ENCODE results near the gene UNC5B. TPM values are rescaled to one million over a fixed set of nuclear protein-coding genes. Genes with fewer than 3 reads are reported as not detected.

The UNC5B gene
- total RNA-seq, 1 experiment from 2014 or later: 49.6 TPM

GRCh38 chr10:71295641-71296040 lies 83.3 kb downstream of the UNC5B start:
- Mint-ChIP-seq H3K27me3 (ENCODE audit: low read depth) (no peaks in the 10 kb centered on the region), H3K4me3 (no peak overlapping the region), H3K27ac (no peak overlapping the region), H3K36me3 (peaks cover 31% of the 10 kb centered on the region), H3K4me1 (no peaks in the 10 kb centered on the region), H3K9me3 (no peaks in the 10 kb centered on the region)
- no peak for ATAC-seq
- POLR2A ChIA-PET: no interaction called here
- TF ChIP-seq FOXK1 (CRISPR knock-in tag; IDR thresholded peaks at IDR 0.05) (no peak), ATF2 (CRISPR knock-in tag; IDR thresholded peaks at IDR 0.05; ENCODE audit: borderline replicate concordance, low read depth) (no peak), PRDM15 (CRISPR knock-in tag; IDR thresholded peaks at IDR 0.05) (no peak), STAT6 (CRISPR knock-in tag; conservative IDR thresholded peaks at IDR 0.05; ENCODE audit: low read depth) (no peak), NR1H2 (CRISPR knock-in tag; IDR thresholded peaks at IDR 0.05) (no peak), USF1 (CRISPR knock-in tag; IDR thresholded peaks at IDR 0.05) (no peak), USF2 (CRISPR knock-in tag; IDR thresholded peaks at IDR 0.05) (no peak)
- CTCF ChIA-PET: interaction anchor here (0.9 kb wide), 1 partner anchor 25 kb away, joined by 3 read pairs; no protein-coding TSS in a partner anchor
- no peak for DNase-seq (ENCODE audit: low spot score)

GRCh38 chr10:71296086-71296485 lies 83.7 kb downstream of the UNC5B start:
- no peaks in the 10 kb centered on the region for H3K27me3 Mint-ChIP-seq (ENCODE audit: low read depth)
- CTCF ChIA-PET: interaction anchor here (0.9 kb wide), 1 partner anchor 26 kb away, joined by 3 read pairs; no protein-coding TSS in a partner anchor
- peaks cover 31% of the 10 kb centered on the region for H3K36me3 Mint-ChIP-seq
- H3K9me3 Mint-ChIP-seq: no peaks in the 10 kb centered on the region
- DNase-seq (ENCODE audit: low spot score) (no peak), ATAC-seq (no peak)
- H3K4me3 Mint-ChIP-seq: no peak overlapping the region
- no peaks in the 10 kb centered on the region for H3K4me1 Mint-ChIP-seq
- POLR2A ChIA-PET: no interaction called here
- no peak overlapping the region for H3K27ac Mint-ChIP-seq
- TF ChIP-seq ZNF232 (CRISPR knock-in tag; IDR thresholded peaks at IDR 0.05): no peak
- no peak for TF ChIP-seq SMAD3 (CRISPR knock-in tag; IDR thresholded peaks at IDR 0.05; ENCODE audit: borderline replicate concordance)
- TF ChIP-seq OVOL2 (CRISPR knock-in tag; IDR thresholded peaks at IDR 0.05; ENCODE audit: borderline replicate concordance): no peak
- no peak for TF ChIP-seq ZNF121 (CRISPR knock-in tag; IDR thresholded peaks at IDR 0.05)
- no peak for TF ChIP-seq HMGXB4 (CRISPR knock-in tag; IDR thresholded peaks at IDR 0.05)
- TF ChIP-seq USF2 (CRISPR knock-in tag; IDR thresholded peaks at IDR 0.05): no peak
- TF ChIP-seq FOXJ3 (CRISPR knock-in tag; IDR thresholded peaks at IDR 0.05; ENCODE audit: borderline replicate concordance): no peak
- no peak for TF ChIP-seq FOXP4 (CRISPR knock-in tag; IDR thresholded peaks at IDR 0.05)
- TF ChIP-seq TEAD1 (CRISPR knock-in tag; IDR thresholded peaks at IDR 0.05): no peak
- TF ChIP-seq ZNF281 (CRISPR knock-in tag; IDR thresholded peaks at IDR 0.05): no peak

Measured in WTC11 (cell line).